OCI-LY3 (cell line): ENCODE data around the gene POLK.

Experiments
- CTCF ChIP-seq: fragments of 200-600, 300-600 bp; sonication (generic); IDR thresholded peaks from 2 replicates; pipeline ENCODE4 v1.5.1; 2014; ENCODE audit warnings: antibody characterized with exemption, low read length, low read depth
- EZH2phosphoT487 ChIP-seq: fragments of 200-600 bp; shearing (Covaris generic); IDR thresholded peaks from 2 replicates; pipeline ENCODE4 v1.6.1; 2018; ENCODE audit warnings: antibody characterized with exemption, mixed run types, low read depth

GRCh38 chr5:75603371-75603770 lies 91.7 kb downstream of the POLK start:
- TF ChIP-seq CTCF: no peak
- TF ChIP-seq EZH2phosphoT487: no peak
